Cardiac muscle cell (in vitro differentiated cells and primary cell): Measurements from ENCODE around the gene PAPPA2. TPM values are rescaled to one million over a fixed set of nuclear protein-coding genes. Genes with fewer than 3 reads are reported as not detected.

Experiments used
- DNase-seq, 2 donors: peaks; one replicate each; pipeline versions ENCODE4 v3.0.0 to v3.0.0-alpha.2; 2010 to 2017; ENCODE audit warnings: low read depth in 1 of 2, low spot score in 1 of 2
- H3K27ac ChIP-seq: fragments of 200-600 bp; sonication (generic); 2 replicates; pipeline ENCODE4 v1.5.1; 2016
- H3K27me3 ChIP-seq: fragments of 200-600 bp; sonication (generic); 2 replicates; pipeline ENCODE4 v1.6.0; 2016; ENCODE audit warnings: control low read depth
- H3K36me3 ChIP-seq: fragments of 200-600 bp; sonication (generic); 2 replicates; pipeline ENCODE4 v1.5.1; 2016; ENCODE audit warnings: control low read depth
- H3K4me1 ChIP-seq: fragments of 200-600 bp; sonication (generic); 2 replicates; pipeline ENCODE4 v1.8.1; 2017; ENCODE audit warnings: low read depth, mild to moderate bottlenecking, mixed run types
- H3K4me3 ChIP-seq: fragments of 200-600 bp; sonication (generic); 2 replicates; pipeline ENCODE4 v1.5.1; 2016; ENCODE audit warnings: mild to moderate bottlenecking
- H3K9me3 ChIP-seq: fragments of 200-600 bp; sonication (generic); 2 replicates; pipeline ENCODE4 v1.5.1; 2017; ENCODE audit warnings: low read depth, mild to moderate bottlenecking, control low read depth
- polyA plus RNA-seq: library from polyadenylated mRNA; unstranded; fragments of >200 nt; fragmentation: Nextera tagmentation; extraction: Ambion mirVana; gene quantifications from 2 replicates; pipeline ENCODE4 v1.2.1, GENCODE V29; 2016
- total RNA-seq: library from RNA; depleted of rRNA; stranded (reverse); fragments of >200 nt; gene quantifications from 2 replicates; pipeline ENCODE4 v1.2.3, GENCODE V29; 2016
- TF ChIP-seq, protein P1 (sequence below): IDR thresholded peaks from 2 replicates; pipeline ENCODE4 v1.5.1; 2012; ENCODE audit warnings: low read depth, mild to moderate bottlenecking, low read length

The PAPPA2 gene
- total and polyA plus RNA-seq, 2 experiments from 2014 or later = 1.2 to 2.9 TPM

DNA sequence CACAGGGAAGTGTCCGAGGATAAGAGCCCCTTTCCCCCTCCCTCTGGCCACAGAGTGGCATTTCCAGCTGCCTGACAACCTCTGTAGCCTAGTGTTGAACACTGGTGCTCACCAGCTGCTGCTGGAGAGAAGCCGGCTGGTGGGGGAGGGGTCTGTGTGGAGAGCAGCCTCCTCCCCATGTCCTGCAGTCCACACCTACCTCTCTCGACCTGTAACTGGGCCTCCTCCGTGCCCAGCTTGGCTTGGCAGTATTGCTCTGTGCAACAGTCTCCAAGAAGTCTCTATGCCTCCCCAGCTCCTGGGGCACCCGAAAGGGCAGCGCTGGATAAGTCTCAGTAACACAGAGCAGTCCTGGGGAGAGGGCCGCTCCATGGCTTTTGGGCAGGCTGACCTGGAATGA is 17.0 kb downstream of the PAPPA2 start:
- no peaks in the 10 kb centered on the region for H3K9me3 ChIP-seq
- H3K36me3 ChIP-seq = no peaks in the 10 kb centered on the region
- H3K4me1 ChIP-seq = no peaks in the 10 kb centered on the region
- no peak overlapping the region for H3K27ac ChIP-seq
- H3K4me3 ChIP-seq = no peak overlapping the region
- no peaks in the 10 kb centered on the region for H3K27me3 ChIP-seq
- TF ChIP-seq, protein P1, sequence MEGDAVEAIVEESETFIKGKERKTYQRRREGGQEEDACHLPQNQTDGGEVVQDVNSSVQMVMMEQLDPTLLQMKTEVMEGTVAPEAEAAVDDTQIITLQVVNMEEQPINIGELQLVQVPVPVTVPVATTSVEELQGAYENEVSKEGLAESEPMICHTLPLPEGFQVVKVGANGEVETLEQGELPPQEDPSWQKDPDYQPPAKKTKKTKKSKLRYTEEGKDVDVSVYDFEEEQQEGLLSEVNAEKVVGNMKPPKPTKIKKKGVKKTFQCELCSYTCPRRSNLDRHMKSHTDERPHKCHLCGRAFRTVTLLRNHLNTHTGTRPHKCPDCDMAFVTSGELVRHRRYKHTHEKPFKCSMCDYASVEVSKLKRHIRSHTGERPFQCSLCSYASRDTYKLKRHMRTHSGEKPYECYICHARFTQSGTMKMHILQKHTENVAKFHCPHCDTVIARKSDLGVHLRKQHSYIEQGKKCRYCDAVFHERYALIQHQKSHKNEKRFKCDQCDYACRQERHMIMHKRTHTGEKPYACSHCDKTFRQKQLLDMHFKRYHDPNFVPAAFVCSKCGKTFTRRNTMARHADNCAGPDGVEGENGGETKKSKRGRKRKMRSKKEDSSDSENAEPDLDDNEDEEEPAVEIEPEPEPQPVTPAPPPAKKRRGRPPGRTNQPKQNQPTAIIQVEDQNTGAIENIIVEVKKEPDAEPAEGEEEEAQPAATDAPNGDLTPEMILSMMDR = no peak
- peak in 1 of 2 donors; percentile 28 for DNase-seq

- DNase-seq = no peak
- Histone ChIP-seq H3K4me1 (no peaks in the 10 kb centered on the region), H3K9me3 (no peaks in the 10 kb centered on the region), H3K4me3 (no peak overlapping the region), H3K36me3 (no peaks in the 10 kb centered on the region), H3K27ac (no peak overlapping the region), H3K27me3 (no peaks in the 10 kb centered on the region)
- TF ChIP-seq, protein P1 = no peak
These were observed 17.8 kb downstream of the PAPPA2 start for GRCh38 chr1:176480750-176481149.

- no peak for DNase-seq
- H3K36me3 ChIP-seq = no peaks in the 10 kb centered on the region
- no peak overlapping the region for H3K4me3 ChIP-seq
- TF ChIP-seq, protein P1 = no peak
- no peak overlapping the region for H3K27ac ChIP-seq
- H3K27me3 ChIP-seq = no peaks in the 10 kb centered on the region
- no peaks in the 10 kb centered on the region for H3K9me3 ChIP-seq
- H3K4me1 ChIP-seq = no peaks in the 10 kb centered on the region
These were observed 22.1 kb downstream of the PAPPA2 start for GRCh38 chr1:176485083-176485482.

GRCh38 chr1:176494436-176494835 is 31.5 kb downstream of the PAPPA2 start:
- Histone ChIP-seq H3K27ac (no peak overlapping the region), H3K4me1 (no peaks in the 10 kb centered on the region), H3K4me3 (no peak overlapping the region), H3K9me3 (no peaks in the 10 kb centered on the region), H3K27me3 (no peaks in the 10 kb centered on the region), H3K36me3 (no peaks in the 10 kb centered on the region)
- TF ChIP-seq, protein P1 = no peak
- DNase-seq = no peak

DNA sequence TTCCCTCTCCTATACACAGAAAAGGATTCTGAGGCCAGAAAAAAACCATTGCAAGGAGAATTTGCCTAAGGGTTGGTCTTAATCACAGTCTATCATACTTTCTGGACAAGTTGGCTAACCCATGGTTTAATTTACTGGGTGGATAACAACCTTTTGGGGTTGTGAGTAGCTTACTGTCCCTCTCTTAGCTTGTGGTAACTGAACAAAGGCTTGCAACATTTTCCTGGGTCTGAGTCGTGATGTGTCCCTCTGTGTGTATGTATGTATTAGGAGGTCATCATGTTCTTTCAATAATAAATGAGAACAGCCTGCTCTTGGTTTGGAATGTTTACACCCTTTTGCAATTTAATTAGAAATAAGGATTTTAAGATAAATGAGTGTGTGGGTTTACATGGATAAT is 36.7 kb downstream of the PAPPA2 start:
- TF ChIP-seq, protein P1 = no peak
- Histone ChIP-seq H3K27ac (no peak overlapping the region), H3K27me3 (peaks cover 3% of the 10 kb centered on the region), H3K36me3 (no peaks in the 10 kb centered on the region), H3K9me3 (no peaks in the 10 kb centered on the region), H3K4me3 (no peak overlapping the region), H3K4me1 (no peaks in the 10 kb centered on the region)
- DNase-seq = no peak

DNA sequence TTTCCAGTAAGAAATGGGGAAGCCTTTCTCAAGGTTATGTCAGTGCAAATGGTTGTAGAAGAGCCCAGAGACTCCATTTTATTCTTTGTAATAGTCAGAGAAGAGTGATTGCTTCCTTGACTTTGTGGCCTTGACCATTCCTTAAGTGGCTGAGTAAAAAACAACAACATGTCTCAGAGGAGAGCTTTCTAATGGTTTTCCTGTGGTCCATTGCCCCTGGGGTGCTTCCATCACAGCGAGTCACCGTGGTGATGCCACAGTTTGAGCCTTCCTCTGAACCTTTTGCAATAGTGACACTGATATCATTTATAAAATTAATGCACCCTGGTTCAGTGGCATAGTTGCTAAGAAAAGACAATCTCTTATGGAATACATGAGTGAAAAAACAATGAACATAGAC is 38.6 kb downstream of the PAPPA2 start:
- Histone ChIP-seq H3K36me3 (no peaks in the 10 kb centered on the region), H3K9me3 (no peaks in the 10 kb centered on the region), H3K27me3 (peaks cover 3% of the 10 kb centered on the region), H3K4me1 (no peaks in the 10 kb centered on the region), H3K27ac (no peak overlapping the region), H3K4me3 (no peak overlapping the region)
- DNase-seq = no peak
- TF ChIP-seq, protein P1 = no peak
